ENCODE data around the gene ZBTB14.

Gene ZBTB14, protein sequence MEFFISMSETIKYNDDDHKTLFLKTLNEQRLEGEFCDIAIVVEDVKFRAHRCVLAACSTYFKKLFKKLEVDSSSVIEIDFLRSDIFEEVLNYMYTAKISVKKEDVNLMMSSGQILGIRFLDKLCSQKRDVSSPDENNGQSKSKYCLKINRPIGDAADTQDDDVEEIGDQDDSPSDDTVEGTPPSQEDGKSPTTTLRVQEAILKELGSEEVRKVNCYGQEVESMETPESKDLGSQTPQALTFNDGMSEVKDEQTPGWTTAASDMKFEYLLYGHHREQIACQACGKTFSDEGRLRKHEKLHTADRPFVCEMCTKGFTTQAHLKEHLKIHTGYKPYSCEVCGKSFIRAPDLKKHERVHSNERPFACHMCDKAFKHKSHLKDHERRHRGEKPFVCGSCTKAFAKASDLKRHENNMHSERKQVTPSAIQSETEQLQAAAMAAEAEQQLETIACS

DNA sequence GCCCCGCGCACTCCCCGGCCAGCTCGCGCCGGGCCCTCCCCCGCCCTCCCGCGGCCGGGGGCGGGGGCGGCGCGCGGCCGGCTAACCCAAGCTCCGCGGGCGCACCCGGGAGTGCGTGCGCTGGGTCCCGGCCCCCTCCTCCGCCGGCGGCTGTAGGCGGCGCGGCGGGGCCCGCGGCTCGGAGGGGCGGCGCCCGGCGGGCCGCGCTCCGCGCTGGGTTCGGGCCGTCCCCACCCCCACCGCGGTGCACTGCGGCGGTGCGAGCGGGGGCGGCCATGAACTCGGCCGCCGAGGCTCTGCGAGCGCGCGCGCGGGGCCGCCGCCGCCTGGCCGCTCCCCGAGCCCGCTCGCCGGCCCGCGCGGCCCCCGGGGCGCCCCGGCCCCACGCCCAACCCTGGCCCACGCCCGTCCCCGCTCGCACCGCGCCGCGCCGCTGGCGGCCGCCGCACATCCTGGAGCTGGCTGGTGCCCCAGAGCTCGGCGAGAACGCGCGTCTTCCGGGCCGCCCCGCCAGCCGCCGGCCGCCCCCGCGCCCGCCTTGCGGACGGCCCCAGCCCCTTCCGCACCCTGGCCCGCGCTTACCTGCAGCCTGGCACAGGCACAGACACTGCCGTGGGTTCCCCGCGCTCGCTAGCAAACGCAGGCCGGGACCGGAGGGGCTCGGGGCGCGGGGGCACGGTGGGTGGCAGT is at the start of gene ZBTB14:
TSS of gene ZBTB14 (minus strand) at position 496 of the 690 bp plus-strand sequence. CDS start 2,480 bp downstream, outside the sequence.
- ATAC-seq = peak; percentile 25
- TF ChIP-seq ZFP3 (CRISPR knock-in tag; IDR thresholded peaks at IDR 0.05) (no peak), ISL1 (CRISPR knock-in tag; IDR thresholded peaks at IDR 0.05) (no peak), ZFP30 (CRISPR knock-in tag; IDR thresholded peaks at IDR 0.05) (no peak), GLIS3 (CRISPR knock-in tag; IDR thresholded peaks at IDR 0.05) (no peak), ESRRG (CRISPR knock-in tag; IDR thresholded peaks at IDR 0.05) (no peak), CSDC2 (CRISPR knock-in tag; IDR thresholded peaks at IDR 0.05) (no peak), TCF4 (CRISPR knock-in tag; IDR thresholded peaks at IDR 0.05; ENCODE audit: borderline replicate concordance) (no peak), PPARA (CRISPR knock-in tag; IDR thresholded peaks at IDR 0.05; ENCODE audit: borderline replicate concordance) (no peak), ZNF565 (CRISPR knock-in tag; conservative IDR thresholded peaks at IDR 0.05; ENCODE audit: low read depth) (no peak), RARB (CRISPR knock-in tag; IDR thresholded peaks at IDR 0.05) (no peak), TOX (CRISPR knock-in tag; IDR thresholded peaks at IDR 0.05; ENCODE audit: borderline replicate concordance) (no peak)
- TF ChIP-seq, protein P1, sequence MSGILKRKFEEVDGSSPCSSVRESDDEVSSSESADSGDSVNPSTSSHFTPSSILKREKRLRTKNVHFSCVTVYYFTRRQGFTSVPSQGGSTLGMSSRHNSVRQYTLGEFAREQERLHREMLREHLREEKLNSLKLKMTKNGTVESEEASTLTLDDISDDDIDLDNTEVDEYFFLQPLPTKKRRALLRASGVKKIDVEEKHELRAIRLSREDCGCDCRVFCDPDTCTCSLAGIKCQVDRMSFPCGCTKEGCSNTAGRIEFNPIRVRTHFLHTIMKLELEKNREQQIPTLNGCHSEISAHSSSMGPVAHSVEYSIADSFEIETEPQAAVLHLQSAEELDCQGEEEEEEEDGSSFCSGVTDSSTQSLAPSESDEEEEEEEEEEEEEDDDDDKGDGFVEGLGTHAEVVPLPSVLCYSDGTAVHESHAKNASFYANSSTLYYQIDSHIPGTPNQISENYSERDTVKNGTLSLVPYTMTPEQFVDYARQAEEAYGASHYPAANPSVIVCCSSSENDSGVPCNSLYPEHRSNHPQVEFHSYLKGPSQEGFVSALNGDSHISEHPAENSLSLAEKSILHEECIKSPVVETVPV (CRISPR knock-in tag; IDR thresholded peaks at IDR 0.05) = no peak
- TF ChIP-seq, protein P2, sequence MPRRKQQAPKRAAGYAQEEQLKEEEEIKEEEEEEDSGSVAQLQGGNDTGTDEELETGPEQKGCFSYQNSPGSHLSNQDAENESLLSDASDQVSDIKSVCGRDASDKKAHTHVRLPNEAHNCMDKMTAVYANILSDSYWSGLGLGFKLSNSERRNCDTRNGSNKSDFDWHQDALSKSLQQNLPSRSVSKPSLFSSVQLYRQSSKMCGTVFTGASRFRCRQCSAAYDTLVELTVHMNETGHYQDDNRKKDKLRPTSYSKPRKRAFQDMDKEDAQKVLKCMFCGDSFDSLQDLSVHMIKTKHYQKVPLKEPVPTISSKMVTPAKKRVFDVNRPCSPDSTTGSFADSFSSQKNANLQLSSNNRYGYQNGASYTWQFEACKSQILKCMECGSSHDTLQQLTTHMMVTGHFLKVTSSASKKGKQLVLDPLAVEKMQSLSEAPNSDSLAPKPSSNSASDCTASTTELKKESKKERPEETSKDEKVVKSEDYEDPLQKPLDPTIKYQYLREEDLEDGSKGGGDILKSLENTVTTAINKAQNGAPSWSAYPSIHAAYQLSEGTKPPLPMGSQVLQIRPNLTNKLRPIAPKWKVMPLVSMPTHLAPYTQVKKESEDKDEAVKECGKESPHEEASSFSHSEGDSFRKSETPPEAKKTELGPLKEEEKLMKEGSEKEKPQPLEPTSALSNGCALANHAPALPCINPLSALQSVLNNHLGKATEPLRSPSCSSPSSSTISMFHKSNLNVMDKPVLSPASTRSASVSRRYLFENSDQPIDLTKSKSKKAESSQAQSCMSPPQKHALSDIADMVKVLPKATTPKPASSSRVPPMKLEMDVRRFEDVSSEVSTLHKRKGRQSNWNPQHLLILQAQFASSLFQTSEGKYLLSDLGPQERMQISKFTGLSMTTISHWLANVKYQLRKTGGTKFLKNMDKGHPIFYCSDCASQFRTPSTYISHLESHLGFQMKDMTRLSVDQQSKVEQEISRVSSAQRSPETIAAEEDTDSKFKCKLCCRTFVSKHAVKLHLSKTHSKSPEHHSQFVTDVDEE (CRISPR knock-in tag; IDR thresholded peaks at IDR 0.05) = no peak

DNA sequence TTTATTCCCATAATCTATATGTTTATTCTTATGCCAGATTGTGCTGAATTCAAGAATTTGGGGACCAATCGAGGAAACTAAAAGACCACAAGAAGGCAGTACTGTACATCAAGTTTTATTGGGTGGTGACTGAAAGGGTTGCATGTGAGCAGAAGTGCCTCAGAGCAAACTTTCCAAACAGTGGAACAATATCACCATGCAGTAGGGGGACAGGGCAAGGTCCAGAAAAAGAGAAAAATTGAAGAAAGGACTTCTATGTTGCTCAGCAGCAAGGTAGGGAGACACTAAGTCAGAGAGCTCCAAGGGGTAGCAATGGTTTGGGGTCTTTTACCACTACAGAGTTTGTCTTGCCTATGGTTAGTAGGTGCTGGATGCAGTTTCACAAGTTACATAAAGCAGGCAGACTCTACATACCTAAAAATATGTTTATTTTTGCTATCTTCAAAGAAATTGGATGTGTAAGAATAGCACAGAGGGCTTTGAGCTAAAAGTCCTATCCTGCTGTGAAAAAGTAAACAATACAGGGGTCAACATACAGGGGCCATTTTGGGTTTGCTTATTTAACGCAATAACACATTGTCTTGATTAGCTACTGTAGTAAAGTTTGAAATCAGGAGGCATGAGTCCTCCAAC is 43.8 kb upstream of the ZBTB14 start:
- ATAC-seq = no peak
- TF ChIP-seq GLIS3 (CRISPR knock-in tag; IDR thresholded peaks at IDR 0.05) = no peak

DNA sequence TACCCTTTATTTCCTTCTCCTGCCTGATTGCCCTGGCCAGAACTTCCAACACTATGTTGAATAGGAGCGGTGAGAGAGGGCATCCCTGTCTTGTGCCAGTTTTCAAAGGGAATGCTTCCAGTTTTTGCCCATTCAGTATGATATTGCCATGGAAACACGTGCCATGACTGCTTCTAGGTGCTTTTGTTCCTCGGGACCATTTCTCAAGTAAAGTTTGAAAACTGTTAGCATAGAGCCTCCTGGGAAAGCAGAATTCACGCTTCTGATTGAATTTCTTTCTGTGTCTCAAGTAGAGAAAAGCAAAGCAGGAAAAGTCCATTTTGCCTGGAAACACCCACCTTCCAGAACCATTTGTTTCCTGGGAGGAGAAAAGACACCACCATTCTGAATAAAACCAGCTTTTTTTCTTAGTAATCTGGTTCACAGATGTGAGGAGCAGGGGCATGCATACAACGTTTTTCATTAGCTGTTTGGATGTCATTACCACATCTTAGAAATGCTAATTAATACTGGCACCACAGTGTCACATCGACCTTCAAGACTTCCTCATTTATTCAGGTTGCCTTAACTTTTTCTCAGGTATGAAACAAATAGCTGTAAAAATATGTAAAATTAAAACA is 39.0 kb upstream of the ZBTB14 start:
- TF ChIP-seq ZC3H10 (CRISPR knock-in tag; IDR thresholded peaks at IDR 0.05) (no peak), TOX (CRISPR knock-in tag; IDR thresholded peaks at IDR 0.05; ENCODE audit: borderline replicate concordance) (no peak), RARB (CRISPR knock-in tag; IDR thresholded peaks at IDR 0.05) (no peak), ARNTL (CRISPR knock-in tag; IDR thresholded peaks at IDR 0.05; ENCODE audit: borderline replicate concordance, low read depth) (no peak)
- ATAC-seq = no peak

DNA sequence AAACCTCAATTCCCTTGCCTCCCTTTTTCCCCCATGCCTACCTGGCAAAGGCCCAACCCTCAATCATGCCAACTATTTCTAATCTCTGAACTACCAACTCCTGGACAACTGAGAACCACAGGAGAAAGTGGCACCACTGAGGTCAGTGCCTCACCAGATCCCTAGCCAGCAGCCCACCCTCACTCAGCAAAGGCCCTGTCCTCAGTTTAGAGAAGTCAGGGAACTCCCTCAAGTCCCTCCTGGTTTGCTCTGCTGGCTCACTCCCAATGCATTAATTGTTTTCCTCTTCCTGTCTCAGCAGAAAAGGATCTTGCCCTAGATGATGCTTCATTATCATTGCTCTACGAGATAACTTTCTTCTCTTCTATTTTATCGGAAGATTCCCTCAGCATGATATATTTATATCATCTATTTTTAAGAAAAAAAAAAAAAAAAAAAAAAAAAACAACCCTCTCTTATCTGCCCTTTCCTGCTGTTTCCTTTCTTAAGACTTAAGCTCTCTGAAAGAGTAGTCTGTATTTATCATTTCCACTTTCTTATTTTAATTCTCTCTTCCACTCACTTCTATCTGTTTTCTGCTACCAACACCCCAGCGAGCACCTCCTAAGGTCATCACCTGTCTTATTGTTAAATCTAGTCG is 22.7 kb upstream of the ZBTB14 start:
- no peak for ATAC-seq
- TF ChIP-seq BACH2 (CRISPR knock-in tag; IDR thresholded peaks at IDR 0.05; ENCODE audit: borderline replicate concordance) = no peak
- no peak for TF ChIP-seq ZNF565 (CRISPR knock-in tag; conservative IDR thresholded peaks at IDR 0.05; ENCODE audit: low read depth)
- TF ChIP-seq, protein P3, sequence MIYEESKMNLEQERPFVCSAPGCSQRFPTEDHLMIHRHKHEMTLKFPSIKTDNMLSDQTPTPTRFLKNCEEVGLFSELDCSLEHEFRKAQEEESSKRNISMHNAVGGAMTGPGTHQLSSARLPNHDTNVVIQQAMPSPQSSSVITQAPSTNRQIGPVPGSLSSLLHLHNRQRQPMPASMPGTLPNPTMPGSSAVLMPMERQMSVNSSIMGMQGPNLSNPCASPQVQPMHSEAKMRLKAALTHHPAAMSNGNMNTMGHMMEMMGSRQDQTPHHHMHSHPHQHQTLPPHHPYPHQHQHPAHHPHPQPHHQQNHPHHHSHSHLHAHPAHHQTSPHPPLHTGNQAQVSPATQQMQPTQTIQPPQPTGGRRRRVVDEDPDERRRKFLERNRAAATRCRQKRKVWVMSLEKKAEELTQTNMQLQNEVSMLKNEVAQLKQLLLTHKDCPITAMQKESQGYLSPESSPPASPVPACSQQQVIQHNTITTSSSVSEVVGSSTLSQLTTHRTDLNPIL (CRISPR knock-in tag; IDR thresholded peaks at IDR 0.05; ENCODE audit: low read depth) = no peak
- no peak for TF ChIP-seq CSDC2 (CRISPR knock-in tag; IDR thresholded peaks at IDR 0.05)
- TF ChIP-seq RARB (CRISPR knock-in tag; IDR thresholded peaks at IDR 0.05) = no peak
- TF ChIP-seq ARNTL (CRISPR knock-in tag; IDR thresholded peaks at IDR 0.05; ENCODE audit: borderline replicate concordance, low read depth) = no peak
- no peak for TF ChIP-seq TCF4 (CRISPR knock-in tag; IDR thresholded peaks at IDR 0.05; ENCODE audit: borderline replicate concordance)
- no peak for TF ChIP-seq GLIS3 (CRISPR knock-in tag; IDR thresholded peaks at IDR 0.05)
- no peak for TF ChIP-seq ZNF8 (CRISPR knock-in tag; IDR thresholded peaks at IDR 0.05)
- no peak for TF ChIP-seq ZFP30 (CRISPR knock-in tag; IDR thresholded peaks at IDR 0.05)
- TF ChIP-seq ZNF70 (CRISPR knock-in tag; IDR thresholded peaks at IDR 0.05) = no peak
- TF ChIP-seq, protein P4, sequence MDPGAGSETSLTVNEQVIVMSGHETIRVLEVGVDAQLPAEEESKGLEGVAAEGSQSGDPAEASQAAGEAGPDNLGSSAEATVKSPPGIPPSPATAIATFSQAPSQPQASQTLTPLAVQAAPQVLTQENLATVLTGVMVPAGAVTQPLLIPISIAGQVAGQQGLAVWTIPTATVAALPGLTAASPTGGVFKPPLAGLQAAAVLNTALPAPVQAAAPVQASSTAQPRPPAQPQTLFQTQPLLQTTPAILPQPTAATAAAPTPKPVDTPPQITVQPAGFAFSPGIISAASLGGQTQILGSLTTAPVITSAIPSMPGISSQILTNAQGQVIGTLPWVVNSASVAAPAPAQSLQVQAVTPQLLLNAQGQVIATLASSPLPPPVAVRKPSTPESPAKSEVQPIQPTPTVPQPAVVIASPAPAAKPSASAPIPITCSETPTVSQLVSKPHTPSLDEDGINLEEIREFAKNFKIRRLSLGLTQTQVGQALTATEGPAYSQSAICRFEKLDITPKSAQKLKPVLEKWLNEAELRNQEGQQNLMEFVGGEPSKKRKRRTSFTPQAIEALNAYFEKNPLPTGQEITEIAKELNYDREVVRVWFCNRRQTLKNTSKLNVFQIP (CRISPR knock-in tag; IDR thresholded peaks at IDR 0.05; ENCODE audit: borderline replicate concordance, low read depth) = no peak
- TF ChIP-seq, protein P2 (CRISPR knock-in tag; IDR thresholded peaks at IDR 0.05) = no peak
- TF ChIP-seq ZFP3 (CRISPR knock-in tag; IDR thresholded peaks at IDR 0.05) = no peak
- no peak for TF ChIP-seq ISL1 (CRISPR knock-in tag; IDR thresholded peaks at IDR 0.05)
- no peak for TF ChIP-seq PPARA (CRISPR knock-in tag; IDR thresholded peaks at IDR 0.05; ENCODE audit: borderline replicate concordance)

Measured in SK-N-SH treated with all-trans-retinoic acid at 6 μM for 48 hours (cell line).